GM12873 (cell line): ENCODE results near the gene RASA2.

ENCODE experiments used
- CTCF ChIP-seq: IDR thresholded peaks from 2 replicates; pipeline ENCODE4 v1.5.1; 2012; ENCODE audit warnings: low read depth, mild to moderate bottlenecking, moderate library complexity, low read length, control low read depth; ENCODE audit not compliant: insufficient read depth; ENCODE audit errors: missing control alignments

The RASA2 gene

GRCh38 chr3:141507392-141508066 is 20.7 kb downstream of the RASA2 start:
- TF ChIP-seq CTCF, result no peak

GRCh38 chr3:141508067-141508436 is 21.2 kb downstream of the RASA2 start:
- no peak for TF ChIP-seq CTCF

- TF ChIP-seq CTCF, result no peak
Measured at GRCh38 chr3:141511361-141511760, 24.5 kb downstream of the RASA2 start.

- TF ChIP-seq CTCF, result no peak
Measured at GRCh38 chr3:141514382-141514781, 27.6 kb downstream of the RASA2 start.

GRCh38 chr3:141519587-141519986 is 32.8 kb downstream of the RASA2 start:
- TF ChIP-seq CTCF, result no peak

GRCh38 chr3:141521781-141522180 is 35.0 kb downstream of the RASA2 start:
- no peak for TF ChIP-seq CTCF

- no peak for TF ChIP-seq CTCF
Measured at GRCh38 chr3:141523615-141524375, 37.0 kb downstream of the RASA2 start.
